ENCODE data around the gene PSMD14.

The PSMD14 gene

GRCh38 chr2:161421686-161422085 is 113.5 kb downstream of the PSMD14 start:
- no peak for DNase-seq

- no peak for DNase-seq
Observed at GRCh38 chr2:161422816-161423403, 114.7 kb downstream of the PSMD14 start.

DNA sequence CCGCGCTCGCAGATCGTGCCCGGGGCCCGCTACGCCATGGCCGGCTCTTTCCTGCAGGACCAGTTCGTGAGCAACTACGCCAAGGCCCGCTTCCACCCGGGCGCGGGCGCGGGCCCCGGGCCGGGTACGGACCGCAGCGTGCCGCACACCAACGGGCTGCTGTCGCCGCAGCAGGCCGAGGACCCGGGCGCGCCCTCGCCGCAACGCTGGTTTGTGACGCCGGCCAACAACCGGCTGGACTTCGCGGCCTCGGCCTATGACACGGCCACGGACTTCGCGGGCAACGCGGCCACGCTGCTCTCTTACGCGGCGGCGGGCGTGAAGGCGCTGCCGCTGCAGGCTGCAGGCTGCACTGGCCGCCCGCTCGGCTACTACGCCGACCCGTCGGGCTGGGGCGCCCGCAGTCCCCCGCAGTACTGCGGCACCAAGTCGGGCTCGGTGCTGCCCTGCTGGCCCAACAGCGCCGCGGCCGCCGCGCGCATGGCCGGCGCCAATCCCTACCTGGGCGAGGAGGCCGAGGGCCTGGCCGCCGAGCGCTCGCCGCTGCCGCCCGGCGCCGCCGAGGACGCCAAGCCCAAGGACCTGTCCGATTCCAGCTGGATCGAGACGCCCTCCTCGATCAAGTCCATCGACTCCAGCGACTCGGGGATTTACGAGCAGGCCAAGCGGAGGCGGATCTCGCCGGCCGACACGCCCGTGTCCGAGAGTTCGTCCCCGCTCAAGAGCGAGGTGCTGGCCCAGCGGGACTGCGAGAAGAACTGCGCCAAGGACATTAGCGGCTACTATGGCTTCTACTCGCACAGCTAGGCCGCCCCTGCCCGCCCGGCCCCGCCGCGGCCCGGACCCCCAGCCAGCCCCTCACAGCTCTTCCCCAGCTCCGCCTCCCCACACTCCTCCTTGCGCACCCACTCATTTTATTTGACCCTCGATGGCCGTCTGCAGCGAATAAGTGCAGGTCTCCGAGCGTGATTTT is 115.5 kb downstream of the PSMD14 start:
- DNase-seq: no peak

DNA sequence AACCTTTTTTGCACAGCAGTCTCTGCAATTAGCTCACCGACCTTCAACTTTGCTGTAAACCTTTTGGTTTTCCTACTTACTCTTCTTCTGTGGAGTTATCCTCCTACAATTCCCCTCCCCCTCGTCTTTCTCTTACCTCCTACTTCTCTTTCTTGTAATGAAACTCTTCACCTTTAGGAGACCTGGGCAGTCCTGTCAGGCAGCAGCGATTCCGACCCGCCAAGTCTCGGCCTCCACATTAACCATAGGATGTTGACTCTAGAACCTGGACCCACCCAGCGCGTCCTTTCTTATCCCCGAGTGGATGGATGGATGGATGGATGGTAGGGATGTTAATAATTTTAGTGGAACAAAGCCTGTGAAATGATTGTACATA is 116.2 kb downstream of the PSMD14 start:
- DNase-seq: no peak

DNA sequence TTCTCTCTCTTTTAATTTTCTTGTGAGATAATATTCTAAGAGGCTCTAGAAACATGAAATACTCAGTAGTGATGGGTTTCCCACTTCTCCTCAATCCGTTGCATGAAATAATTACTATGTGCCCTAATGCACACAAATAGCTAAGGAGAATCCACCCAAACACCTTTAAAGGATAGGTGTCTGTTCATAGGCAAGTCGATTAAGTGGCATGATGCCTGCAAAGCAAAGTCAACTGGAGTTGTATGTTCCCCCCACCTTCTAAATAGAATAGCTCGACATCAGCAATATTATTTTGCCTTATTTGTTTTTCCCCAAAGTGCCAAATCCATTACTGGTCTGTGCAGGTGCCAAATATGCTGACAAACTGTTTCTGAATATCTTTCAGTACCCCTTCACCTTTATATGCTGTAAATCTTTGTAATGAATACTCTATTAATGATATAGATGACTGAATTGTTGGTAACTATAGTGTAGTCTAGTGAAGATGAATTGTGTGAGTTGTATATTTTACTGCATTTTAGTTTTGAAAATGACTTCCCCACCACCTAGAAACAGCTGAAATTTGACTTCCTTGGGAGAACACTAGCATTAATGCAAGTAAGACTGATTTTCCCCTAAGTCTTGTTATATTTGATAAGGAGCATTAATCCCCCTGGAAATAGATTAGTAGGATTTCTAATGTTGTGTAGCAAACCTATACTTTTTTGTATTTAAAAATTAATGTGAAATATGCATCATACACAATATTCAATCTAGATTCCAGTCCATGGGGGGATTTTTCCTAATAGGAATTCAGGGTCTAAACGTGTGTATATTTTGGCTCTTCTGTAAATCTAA is 116.9 kb downstream of the PSMD14 start:
- no peak for DNase-seq

- no peak for DNase-seq
Observed at GRCh38 chr2:161425728-161426454, 117.7 kb downstream of the PSMD14 start.

GRCh38 chr2:161426455-161426921 is 118.3 kb downstream of the PSMD14 start:
- DNase-seq: no peak

DNA sequence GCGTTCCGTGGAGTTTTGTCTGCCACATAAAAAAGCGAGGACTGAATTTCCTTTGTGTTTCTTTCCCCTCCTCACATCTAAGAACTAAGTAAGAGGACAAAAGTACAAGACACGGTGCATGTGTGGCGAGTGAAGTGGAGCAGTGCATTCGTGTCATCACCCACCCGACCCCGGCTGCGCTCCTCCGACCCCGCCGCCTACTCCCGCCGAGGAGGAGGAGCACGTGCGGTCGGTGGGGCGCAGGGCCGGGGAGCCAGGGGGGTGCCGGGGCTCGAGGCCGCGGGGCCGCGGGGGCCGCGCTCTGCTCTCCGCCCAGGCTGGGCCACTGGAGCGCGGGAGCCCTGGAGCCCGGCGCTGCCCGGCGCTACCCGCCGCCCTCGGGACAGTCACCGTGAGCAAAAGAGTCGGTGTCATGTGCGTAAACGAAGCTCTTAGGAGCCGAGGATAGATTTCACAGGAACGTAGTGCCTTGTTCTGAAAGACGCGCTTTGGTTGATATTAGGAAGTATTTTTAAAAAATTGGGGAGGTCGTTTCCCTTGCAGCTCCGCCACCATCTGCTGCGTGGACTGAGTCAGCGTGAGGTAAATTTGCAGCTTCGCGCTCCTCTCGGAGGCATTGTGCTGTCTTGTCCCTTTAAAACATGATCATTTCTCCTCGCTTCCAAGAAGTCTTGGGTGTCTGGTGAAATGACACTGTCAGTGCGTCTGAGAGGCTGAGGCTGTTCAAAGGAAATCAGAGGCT is 118.9 kb downstream of the PSMD14 start:
- DNase-seq: no peak

- no peak for DNase-seq
Observed at GRCh38 chr2:161427664-161428587, 119.7 kb downstream of the PSMD14 start.

GRCh38 chr2:161430386-161430785 is 122.2 kb downstream of the PSMD14 start:
- DNase-seq: no peak

DNA sequence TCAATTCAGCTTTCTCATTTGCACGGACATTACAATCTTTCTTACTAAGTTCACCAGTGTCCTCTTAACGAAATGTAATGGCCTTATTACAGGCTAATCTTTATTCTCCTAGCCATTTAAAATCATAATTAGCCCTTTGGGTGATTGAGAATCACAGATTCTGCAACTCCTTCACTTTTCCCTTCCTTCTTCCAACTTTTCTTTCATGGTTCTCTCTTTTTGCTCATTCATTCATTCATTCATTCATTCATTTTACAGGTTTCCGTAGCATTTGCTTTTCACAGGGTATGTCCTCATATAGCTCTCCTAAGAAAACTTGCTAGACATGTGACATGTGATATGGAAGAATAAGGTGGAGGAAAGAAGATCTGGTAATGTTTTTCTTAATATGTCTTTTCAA is 123.9 kb downstream of the PSMD14 start:
- DNase-seq: no peak

DNA sequence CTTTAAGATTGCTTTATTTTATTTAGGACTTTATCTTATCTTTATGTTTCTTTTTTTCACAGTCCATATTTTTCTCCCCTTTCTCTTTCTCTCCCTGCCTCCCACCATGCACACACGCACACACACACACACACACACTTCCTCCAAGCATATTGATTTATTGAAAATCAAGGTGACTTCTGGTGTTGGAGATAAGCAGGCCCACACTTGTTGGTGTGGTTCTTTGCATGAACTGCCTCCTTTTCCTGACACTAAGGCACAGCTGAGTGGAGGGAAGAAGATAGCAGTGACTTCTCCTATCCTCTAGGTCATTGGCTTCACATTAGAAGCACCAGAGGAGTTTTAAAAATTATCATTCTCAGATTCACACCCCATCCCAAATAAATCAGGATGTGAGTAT is 125.9 kb downstream of the PSMD14 start:
- no peak for DNase-seq

DNA sequence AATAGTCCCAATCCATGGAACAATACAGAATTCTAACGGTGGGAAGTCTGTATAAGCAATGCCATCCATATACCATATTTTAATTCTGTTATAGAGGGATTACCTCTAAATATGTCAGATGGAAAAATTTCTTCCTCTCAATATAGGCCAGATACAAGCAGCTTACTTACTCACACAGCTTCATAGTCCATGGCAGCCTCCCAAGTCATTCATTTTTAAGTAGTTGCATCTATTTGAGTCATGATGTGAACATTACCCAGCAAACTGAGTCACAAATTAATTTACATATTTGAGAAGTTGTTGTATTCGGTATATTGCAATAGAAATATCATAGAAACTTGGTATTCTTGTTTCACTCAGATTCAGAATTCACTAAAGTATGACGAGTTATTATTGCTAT is 128.2 kb downstream of the PSMD14 start:
- DNase-seq: no peak

GRCh38 chr2:161438598-161438997 is 130.4 kb downstream of the PSMD14 start:
- no peak for DNase-seq

GRCh38 chr2:161445097-161445496 is 136.9 kb downstream of the PSMD14 start:
- no peak for DNase-seq

- DNase-seq: no peak
Observed at GRCh38 chr2:161448431-161448830, 140.2 kb downstream of the PSMD14 start.

All from SIG-M5 (cell line).